ENCODE measurements around the gene STYXL1.
"Not testable (repeated sequence)": the region's sequence is repeated elsewhere in the genome, so short reads cannot be mapped to it uniquely, and the experiment has no call there.

The STYXL1 gene

DNA sequence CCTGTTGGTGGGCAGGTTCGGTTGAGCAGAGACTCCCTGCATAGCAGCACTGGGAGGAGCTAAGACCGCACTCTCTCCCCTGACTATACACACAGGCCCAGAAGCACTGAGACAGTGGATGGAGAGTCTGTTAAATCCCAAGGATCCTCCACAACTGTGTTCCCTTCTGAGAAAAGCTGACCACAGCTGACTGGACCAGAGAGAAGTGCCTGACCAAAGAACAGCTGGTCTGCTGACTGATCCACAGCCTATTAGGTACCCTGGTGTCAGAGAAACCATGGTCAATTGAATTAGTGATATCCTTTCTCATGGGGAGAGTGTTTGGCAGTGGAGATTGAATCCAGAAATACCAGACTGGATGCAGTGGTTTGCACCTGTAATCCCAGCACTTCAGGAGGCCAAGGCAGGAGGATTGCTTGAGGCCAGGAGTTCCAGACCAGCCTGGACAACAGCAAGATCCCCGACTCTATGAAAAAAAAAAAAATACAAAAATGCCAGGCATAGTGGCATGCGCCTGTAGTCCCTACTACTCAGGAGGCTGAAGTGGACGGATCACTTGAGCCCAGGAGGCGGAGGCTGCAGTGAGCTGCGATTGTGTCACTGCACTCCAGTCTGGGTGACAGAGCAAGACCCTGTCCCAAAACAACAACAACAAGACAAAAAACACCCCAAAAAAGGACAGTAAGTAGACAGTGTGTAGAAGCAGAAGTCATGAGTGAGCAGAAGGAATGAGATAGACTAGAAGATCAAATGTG, 25.6 kb downstream of the STYXL1 start:
- no peak overlapping the region for H3K4me3 Mint-ChIP-seq
- H3K9me3 Mint-ChIP-seq (ENCODE audit: low read depth), result no peaks in the 10 kb centered on the region
- H3K27me3 Mint-ChIP-seq, result no peaks in the 10 kb centered on the region
- peaks cover 9% of the 10 kb centered on the region for H3K4me1 Mint-ChIP-seq (ENCODE audit: low read depth)
- no peak overlapping the region for H3K27ac Mint-ChIP-seq
- peaks cover 22% of the 10 kb centered on the region for H3K36me3 Mint-ChIP-seq

DNA sequence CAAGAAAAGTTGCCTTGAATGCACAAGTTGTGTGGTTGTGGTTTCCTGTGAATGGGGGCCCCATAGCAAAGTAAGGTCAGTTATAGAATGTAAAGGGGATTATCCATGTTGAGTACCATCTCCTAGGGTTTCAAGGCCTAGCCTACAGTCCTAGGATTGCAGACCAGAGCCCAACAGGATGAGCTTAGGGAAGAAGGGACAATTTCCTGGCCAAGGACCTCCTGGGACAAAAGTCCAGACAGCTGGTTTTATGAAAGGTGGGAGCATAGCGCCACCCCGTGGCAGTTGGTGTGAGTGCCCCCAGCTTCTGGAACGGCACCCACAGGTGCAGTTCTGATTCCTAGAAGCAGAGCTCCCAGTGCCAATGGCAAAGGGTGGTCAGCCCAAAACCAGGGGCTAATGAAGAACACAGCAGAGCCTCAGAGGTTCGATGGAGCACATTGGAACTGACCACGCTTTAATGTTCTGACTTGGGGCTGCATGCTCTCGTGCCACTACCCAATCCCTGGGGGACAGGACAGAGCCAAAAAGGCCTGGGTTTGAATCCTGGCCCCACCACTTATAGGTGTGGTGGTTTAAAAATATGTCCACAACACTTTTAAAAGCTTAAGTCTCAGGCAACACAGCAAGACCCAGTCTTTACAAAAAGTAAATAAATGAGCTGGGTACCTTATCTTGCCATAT, 27.6 kb downstream of the STYXL1 start:
- Mint-ChIP-seq H3K4me1 (ENCODE audit: low read depth) (peaks cover 9% of the 10 kb centered on the region), H3K4me3 (no peak overlapping the region), H3K36me3 (peaks cover 30% of the 10 kb centered on the region), H3K9me3 (ENCODE audit: low read depth) (no peaks in the 10 kb centered on the region), H3K27me3 (no peaks in the 10 kb centered on the region), H3K27ac (no peak overlapping the region)

DNA sequence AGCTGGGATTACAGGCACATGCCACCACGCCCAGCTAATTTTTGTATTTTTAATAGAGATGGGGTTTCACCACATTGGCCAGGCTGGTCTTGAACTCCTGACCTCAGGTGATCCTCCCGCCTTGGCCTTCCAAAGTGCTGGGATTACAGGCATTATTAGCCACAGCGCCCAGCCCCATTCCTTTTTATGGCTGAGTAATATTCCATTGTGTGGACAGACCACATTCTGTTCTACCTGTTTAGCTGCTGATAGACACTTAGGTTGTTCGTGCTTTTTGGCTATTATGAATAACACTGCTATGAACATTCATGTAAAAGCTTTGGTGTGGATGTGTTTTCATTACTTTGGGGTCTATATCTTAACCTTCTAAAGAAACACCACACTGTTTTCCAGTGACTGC, 29.3 kb downstream of the STYXL1 start:
- H3K9me3 Mint-ChIP-seq (ENCODE audit: low read depth); H3K4me1 Mint-ChIP-seq (ENCODE audit: low read depth); H3K27ac Mint-ChIP-seq; H3K27me3 Mint-ChIP-seq; H3K4me3 Mint-ChIP-seq: not testable (repeated sequence)
- peaks cover 32% of the 10 kb centered on the region for H3K36me3 Mint-ChIP-seq

DNA sequence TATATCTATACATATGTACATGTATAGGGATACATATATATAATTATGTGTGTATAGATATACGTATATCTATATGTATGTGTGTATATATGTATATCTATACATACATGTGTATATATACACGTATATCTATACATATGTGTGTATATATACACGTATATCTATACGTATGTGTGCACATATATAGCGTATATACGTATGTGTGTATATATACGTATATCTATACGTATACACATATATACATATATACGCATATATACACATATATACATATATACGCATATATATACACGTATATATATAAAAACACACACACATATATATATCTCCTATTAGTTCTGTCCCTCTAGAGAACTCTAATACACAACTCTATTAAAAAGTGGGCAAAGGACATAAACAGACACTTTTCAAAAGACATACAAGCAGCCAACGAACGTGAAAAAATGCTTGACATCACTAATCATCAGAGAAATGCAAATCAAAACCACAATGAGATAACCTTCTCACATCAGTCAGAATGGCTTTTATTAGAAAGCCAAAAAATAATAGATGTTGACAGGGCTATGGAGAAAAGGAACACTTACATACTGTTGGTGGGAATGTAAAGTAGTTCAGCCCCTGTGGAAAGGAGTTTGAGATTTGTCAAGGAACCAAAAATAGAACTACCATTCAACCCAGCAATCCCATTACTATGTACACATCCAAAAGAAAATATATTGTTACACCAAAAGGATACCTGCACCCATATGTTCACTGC, 31.4 kb downstream of the STYXL1 start:
- H3K4me1 Mint-ChIP-seq (ENCODE audit: low read depth), result peaks cover 8% of the 10 kb centered on the region
- H3K9me3 Mint-ChIP-seq (ENCODE audit: low read depth), result no peaks in the 10 kb centered on the region
- H3K36me3 Mint-ChIP-seq, result peaks cover 28% of the 10 kb centered on the region
- no peak overlapping the region for H3K4me3 Mint-ChIP-seq
- no peak overlapping the region for H3K27ac Mint-ChIP-seq
- H3K27me3 Mint-ChIP-seq, result peaks cover 3% of the 10 kb centered on the region

DNA sequence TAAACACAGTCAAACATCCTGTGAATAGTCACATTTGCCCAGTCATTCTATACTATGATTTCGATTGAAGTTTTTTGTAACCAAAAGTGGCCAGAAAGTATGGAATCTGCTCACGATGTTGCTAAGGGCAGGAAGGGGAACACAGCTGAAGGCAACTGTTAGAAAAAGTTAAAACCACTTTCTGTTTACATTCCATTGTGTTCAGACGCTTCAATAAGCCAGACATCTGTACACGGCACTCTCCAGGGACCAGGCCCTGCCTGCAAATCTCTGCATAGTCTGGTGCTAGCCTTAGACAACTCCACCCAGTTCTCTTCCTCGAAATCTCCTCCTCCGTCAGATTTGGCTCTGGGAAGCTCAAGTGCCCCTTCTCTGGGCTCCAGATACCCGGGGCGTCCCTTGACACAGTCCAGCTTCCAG, 36.3 kb downstream of the STYXL1 start:
- H3K4me3 Mint-ChIP-seq, result no peak overlapping the region
- peaks cover 18% of the 10 kb centered on the region for H3K36me3 Mint-ChIP-seq
- no peak overlapping the region for H3K27ac Mint-ChIP-seq
- H3K9me3 Mint-ChIP-seq (ENCODE audit: low read depth), result no peaks in the 10 kb centered on the region
- H3K4me1 Mint-ChIP-seq (ENCODE audit: low read depth), result peaks cover 33% of the 10 kb centered on the region
- peaks cover 3% of the 10 kb centered on the region for H3K27me3 Mint-ChIP-seq

DNA sequence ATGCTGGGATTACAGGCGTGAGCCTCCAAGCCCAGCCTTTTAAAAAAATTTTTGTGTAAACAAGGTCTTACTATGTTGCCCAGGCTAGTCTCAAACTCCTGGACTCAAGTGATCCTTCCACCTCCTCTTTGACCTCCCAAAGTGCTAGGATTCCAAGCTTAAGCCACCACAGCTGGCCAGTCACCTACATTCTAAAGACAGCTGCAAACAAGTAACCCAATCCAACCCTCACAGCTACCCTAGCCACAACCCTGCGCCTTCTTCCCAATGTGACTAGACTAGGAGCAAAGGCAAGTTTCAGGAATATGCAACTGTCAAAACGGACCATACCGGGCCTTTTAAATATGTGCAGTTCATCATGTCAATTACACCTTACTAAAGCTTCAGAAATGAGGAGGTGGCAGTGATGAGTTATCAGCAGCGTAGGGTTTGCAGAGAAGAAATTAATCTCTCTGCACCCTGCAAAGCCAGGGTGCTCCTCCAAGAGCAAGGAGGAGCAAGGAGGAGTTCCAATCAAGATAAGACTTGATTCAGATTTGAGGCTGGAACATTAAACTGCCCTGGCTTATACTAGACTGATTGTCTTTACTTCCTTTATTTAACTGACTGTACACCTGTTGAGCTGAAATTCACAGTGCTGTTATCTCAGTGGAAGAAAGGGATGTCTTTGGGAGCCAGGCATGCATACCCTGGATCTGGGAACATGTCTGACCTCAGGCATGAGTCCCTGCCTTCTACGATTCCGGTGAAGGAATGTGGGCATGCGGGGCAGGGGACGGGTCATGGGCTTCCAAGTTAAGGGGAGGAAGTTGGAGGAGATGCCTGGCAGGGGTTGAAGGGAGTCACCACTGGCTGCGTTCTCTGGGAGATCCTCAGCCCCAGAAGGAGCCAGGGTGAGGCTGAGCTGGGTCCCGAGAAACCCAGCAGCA, 37.9 kb downstream of the STYXL1 start:
- Mint-ChIP-seq H3K27ac (peak overlapping the region; percentile 71), H3K9me3 (ENCODE audit: low read depth) (no peaks in the 10 kb centered on the region), H3K36me3 (peaks cover 9% of the 10 kb centered on the region), H3K4me3 (peak overlapping the region; percentile 72), H3K4me1 (ENCODE audit: low read depth) (peaks cover 33% of the 10 kb centered on the region), H3K27me3 (peaks cover 3% of the 10 kb centered on the region)

DNA sequence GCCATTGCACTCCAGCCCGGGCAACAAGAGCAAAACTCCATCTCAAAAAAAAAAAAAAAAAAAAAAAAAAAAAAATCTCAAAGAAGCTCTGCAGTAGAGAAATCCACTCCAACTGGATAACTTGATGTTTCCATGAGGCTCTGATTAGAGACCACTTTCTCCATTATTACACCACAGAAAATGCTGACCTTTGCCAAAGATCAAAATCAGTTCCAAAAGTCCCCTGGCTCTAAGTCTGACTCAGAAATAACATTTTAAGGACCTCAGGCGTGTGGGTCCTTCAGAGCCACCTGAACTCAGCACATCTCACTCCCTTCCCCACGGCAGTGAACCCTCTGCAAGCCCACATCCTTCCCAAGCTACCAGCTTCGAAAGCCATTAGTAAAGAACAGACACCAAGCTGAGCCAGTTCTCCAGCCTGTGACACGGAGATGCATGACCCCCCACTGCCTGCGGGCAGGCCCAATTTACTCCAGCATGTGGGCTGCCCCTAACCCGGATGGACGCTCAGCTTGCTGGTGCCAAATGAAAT, 39.6 kb downstream of the STYXL1 start:
- Mint-ChIP-seq H3K27ac (peak overlapping the region; percentile 71), H3K4me1 (ENCODE audit: low read depth) (peaks cover 33% of the 10 kb centered on the region), H3K36me3 (peaks cover 5% of the 10 kb centered on the region), H3K27me3 (no peaks in the 10 kb centered on the region), H3K9me3 (ENCODE audit: low read depth) (no peaks in the 10 kb centered on the region), H3K4me3 (peak overlapping the region; percentile 53)

DNA sequence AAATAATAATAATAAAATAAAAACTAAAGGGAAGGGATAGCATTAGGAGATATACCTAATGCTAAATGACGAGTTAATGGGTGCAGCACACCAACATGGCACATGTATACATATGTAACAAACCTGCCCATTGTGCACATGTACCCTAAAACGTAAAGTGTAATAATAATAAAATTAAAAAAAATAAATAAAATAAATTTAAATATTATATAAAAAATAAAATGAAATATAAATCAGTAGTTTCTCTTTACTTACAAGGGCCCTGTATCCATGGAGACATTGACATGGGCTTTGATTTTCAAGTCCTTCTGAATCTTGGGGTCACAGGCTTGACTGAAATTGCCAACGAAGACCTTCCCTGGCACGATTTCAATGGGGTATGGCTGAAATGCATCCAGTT, 42.8 kb downstream of the STYXL1 start:
- not testable (repeated sequence) for H3K4me3 Mint-ChIP-seq, H3K36me3 Mint-ChIP-seq

DNA sequence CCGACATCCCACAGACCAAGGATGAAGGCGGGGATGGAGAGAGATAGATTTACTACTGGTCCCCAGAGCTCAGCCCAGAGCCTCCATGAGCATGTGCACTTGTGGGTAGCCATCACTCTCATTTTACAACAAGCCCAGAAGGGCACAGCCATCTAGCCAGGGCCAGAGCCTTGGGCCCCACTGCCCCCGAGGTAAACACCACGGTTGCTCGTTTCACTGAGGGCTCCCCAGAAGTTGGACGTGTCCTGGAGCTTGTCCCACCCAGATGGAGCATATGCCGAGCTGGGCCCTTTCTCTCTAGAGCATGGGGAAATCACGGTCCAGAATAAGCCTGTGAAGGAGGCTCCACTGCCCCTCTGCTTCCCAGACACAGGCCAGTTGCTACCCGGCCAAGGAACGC, 44.4 kb downstream of the STYXL1 start:
- Mint-ChIP-seq H3K27me3 (no peaks in the 10 kb centered on the region), H3K27ac (no peak overlapping the region), H3K4me3 (no peak overlapping the region), H3K4me1 (ENCODE audit: low read depth) (peaks cover 5% of the 10 kb centered on the region), H3K36me3 (peaks cover 5% of the 10 kb centered on the region), H3K9me3 (ENCODE audit: low read depth) (no peaks in the 10 kb centered on the region)

More for the DNA sequence above, 42.8 kb downstream of the STYXL1 start:
- not testable (repeated sequence) for H3K27me3 Mint-ChIP-seq; H3K27ac Mint-ChIP-seq; H3K9me3 Mint-ChIP-seq (ENCODE audit: low read depth)
- peaks cover 21% of the 10 kb centered on the region for H3K4me1 Mint-ChIP-seq (ENCODE audit: low read depth)

DNA sequence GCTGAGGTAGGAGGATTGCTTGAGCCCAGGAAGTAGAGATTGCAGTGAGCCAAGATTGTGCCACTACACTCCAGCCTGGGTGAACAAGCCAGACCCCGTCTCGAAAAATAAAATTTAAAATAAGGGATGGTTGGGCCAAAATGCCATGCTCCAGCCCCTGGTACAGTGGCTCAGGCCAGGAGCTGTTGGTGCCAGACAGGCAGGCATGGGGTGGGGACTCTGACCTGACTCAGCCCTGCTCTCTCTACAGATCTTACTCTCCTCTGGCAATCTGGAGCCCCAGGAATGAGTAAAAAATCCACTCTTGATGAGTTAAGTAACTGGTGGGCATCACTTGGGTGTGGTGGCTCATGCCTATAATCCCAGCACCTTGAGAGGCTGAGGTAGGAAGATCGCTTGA, 45.0 kb downstream of the STYXL1 start:
- no peak overlapping the region for H3K27ac Mint-ChIP-seq
- no peaks in the 10 kb centered on the region for H3K27me3 Mint-ChIP-seq
- peaks cover 5% of the 10 kb centered on the region for H3K36me3 Mint-ChIP-seq
- peaks cover 2% of the 10 kb centered on the region for H3K4me1 Mint-ChIP-seq (ENCODE audit: low read depth)
- no peak overlapping the region for H3K4me3 Mint-ChIP-seq
- H3K9me3 Mint-ChIP-seq (ENCODE audit: low read depth), result no peaks in the 10 kb centered on the region

DNA sequence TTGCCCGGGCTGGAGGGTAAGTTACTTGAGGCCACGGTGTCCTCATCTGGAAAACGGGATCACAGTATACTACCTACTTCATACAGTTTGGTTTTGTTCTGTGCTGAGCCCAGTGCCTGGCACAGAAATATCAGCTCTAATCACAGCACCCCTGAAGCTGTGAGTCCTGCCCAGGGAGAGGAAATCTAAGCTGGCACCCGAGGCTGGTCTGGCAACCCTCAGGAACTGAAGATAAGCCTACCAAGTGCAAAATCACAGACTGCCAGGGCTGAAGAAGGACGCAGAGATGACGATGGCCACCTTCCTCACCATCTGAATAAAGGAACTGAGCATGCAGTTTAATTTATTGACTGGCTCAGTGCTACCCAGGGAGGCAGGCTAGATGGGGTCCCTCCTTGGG, 45.7 kb downstream of the STYXL1 start:
- Mint-ChIP-seq H3K36me3 (peaks cover 5% of the 10 kb centered on the region), H3K4me3 (no peak overlapping the region), H3K27ac (no peak overlapping the region), H3K4me1 (ENCODE audit: low read depth) (peaks cover 6% of the 10 kb centered on the region), H3K27me3 (no peaks in the 10 kb centered on the region), H3K9me3 (ENCODE audit: low read depth) (no peaks in the 10 kb centered on the region)

DNA sequence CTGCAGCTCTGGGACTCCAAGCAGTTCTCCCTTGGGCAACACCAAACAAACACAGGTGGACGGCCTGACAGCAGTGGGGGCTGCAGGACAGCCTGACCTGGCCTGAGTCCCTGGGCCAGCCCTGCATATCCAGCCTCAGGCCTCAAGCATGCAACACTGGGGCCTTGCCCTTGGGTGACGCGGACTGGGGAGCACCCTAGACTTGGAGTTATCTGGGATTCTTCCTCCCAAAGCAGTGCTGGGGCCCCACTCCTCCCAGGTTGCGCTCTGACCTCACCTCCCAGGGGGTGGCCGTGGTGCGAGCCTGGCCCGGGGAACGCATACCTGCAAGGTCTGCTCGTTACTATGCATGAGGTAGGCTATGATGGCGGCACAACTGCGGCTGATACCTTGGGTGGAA, 47.2 kb downstream of the STYXL1 start:
- Mint-ChIP-seq H3K4me1 (ENCODE audit: low read depth) (peaks cover 11% of the 10 kb centered on the region), H3K9me3 (ENCODE audit: low read depth) (no peaks in the 10 kb centered on the region), H3K36me3 (peaks cover 10% of the 10 kb centered on the region), H3K4me3 (no peak overlapping the region), H3K27ac (no peak overlapping the region), H3K27me3 (no peaks in the 10 kb centered on the region)

DNA sequence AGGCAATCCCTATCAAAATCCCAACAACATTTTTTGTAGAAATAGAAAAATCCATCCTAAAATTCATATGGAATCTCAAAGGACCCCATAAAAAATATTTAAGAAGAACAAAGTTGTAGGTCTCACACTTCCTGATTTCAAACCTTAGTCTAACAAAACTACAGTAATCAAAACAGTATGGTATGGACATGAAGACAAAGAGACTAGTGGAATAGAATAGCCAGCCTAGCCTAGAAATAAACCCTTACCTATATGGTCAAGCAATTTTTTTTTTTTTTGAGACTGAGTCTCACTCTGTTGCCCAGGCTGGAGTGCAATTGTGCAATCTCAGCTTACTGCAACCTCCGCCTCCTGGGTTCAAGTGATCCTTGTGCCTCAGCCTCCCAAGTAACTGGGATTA, 49.8 kb downstream of the STYXL1 start:
- no peaks in the 10 kb centered on the region for H3K27me3 Mint-ChIP-seq
- no peaks in the 10 kb centered on the region for H3K9me3 Mint-ChIP-seq (ENCODE audit: low read depth)
- H3K36me3 Mint-ChIP-seq, result peaks cover 9% of the 10 kb centered on the region
- H3K4me1 Mint-ChIP-seq (ENCODE audit: low read depth), result peaks cover 14% of the 10 kb centered on the region
- no peak overlapping the region for H3K27ac Mint-ChIP-seq
- H3K4me3 Mint-ChIP-seq, result no peak overlapping the region

DNA sequence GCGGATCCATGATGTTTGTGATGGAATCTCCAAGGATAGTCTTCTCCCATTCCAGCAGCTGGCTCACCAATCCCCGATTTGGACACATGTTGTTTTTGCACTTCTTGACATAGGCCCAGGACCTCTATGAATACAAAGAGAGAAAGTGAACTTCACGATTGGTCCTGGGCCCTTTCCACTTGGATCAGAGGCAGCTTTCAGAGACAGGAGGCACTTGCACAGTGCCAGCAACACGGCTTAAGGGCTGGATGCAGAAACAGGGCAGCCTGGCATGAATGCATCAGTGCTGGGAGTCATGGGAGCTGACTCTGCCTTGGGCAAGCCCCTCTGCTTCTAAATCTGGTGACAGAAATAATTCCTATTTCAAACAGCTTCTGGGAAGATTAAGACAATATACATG, 51.3 kb downstream of the STYXL1 start:
- Mint-ChIP-seq H3K4me3 (no peak overlapping the region), H3K27ac (no peak overlapping the region), H3K9me3 (ENCODE audit: low read depth) (no peaks in the 10 kb centered on the region), H3K36me3 (peaks cover 8% of the 10 kb centered on the region), H3K4me1 (ENCODE audit: low read depth) (peaks cover 15% of the 10 kb centered on the region), H3K27me3 (no peaks in the 10 kb centered on the region)
